Left kidney (tissue), 2 donors: Measurements from ENCODE around the gene OTUB2. TPM values are rescaled to one million over a fixed set of nuclear protein-coding genes. Genes with fewer than 3 reads are reported as not detected.

Source experiments
- DNase-seq: peaks from one replicate; pipeline ENCODE4 v3.0.0-alpha.2; 2013
- polyA plus RNA-seq: library from polyadenylated mRNA; unstranded; fragments of 120-200 nt; gene quantifications from one replicate; pipeline ENCODE4 v1.2.1, GENCODE V29; 2013; ENCODE audit not compliant: insufficient read length

Gene OTUB2
- polyA plus RNA-seq, 1 donor: 5.9 TPM

- DNase-seq: no peak
Measured at GRCh38 chr14:93996130-93996695, 29.9 kb upstream of the OTUB2 start.

- no peak for DNase-seq
Measured at GRCh38 chr14:93997082-93997481, 29.1 kb upstream of the OTUB2 start, which contains the start of gene CCDC197. TSS of gene CCDC197 (plus strand) at chr14:93997301. CDS start at chr14:93998132, 831 bp downstream.

DNA sequence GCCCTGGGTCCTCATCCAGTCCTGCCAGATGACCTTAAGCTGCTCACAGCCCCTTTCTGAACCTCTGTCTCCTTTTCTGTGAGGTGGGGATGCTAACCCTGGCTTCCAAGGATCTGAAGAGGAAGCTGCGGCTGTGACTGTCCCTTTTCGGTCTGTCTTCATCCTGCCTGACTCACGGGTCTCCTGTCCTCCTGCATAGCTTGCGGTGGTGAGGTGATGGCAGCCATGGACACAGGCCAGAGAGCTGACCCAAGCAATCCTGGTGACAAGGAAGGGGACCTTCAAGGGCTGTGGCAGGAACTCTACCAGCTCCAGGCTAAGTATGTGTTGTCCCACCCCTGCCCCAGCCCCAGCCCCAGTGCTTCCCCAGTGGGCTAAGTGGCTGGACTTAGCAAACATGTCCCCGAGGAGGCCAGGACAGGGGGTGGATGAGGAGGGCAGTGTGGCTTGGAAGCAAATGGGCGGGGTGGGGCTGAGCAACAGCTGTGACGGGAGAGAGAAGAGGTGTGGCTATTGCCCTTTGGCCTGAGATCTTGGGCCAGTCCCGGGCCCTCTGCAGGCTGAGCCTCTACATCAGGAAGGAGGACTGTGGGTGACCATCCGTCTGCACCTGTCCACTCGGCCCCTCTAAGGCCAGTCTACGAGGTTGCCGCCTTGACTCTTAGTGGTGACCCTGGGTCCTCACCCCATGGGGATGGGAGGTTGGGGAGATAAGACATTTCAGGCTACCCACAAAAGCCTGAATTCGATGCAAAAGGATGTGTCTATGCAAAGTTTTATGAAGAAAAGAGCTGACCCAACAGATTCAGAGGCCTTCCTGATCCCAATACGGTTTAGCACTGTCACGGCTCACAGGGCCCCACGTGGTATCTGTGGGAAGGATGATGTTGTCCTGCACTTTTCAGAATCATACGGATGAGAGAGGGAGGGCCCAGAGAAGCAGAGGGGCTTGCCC lies 27.9 kb upstream of the OTUB2 start:
- DNase-seq: no peak

- no peak for DNase-seq
Measured at GRCh38 chr14:93998871-93999403, 27.2 kb upstream of the OTUB2 start.

DNA sequence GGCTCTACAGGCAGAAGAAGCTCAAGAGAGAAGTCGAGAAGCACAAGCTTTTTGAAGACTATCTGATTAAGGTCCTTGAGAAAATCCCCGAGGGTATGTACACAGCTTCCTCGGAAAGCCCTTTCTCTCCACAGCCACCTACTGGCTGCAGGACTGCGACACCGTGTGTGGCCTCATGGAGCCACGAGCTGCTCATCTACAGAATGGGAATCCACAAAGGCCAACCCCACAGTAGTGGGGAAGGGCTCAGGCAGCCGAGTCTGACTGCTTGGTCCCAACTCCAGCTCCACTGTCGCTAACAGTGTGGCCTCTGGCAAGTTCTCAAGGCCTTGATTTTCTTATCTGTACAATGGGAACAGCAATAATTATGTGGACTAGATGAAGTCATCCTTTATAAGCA lies 26.6 kb upstream of the OTUB2 start:
- DNase-seq: no peak

DNA sequence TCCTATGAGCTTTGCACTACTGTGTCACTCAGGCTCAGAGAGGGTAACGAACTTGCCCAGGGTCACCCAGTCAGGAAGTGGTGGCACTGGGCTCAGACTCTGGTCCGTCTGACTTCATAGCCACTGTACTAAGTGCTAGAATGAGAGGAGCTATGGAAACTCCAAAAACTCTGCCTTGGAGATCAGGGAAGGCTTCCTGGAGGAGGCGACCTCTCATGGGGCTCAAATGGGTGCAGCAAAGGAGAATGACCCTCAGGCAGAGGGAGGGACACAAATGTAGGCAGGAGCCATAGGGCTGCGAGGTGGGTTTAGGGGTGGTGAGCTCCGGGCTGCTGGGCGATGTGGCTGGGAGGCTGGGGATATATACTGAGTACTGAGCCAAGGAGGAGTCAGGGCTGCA lies 25.9 kb upstream of the OTUB2 start:
- DNase-seq: no peak

GRCh38 chr14:94001016-94001415 lies 25.1 kb upstream of the OTUB2 start:
- no peak for DNase-seq

DNA sequence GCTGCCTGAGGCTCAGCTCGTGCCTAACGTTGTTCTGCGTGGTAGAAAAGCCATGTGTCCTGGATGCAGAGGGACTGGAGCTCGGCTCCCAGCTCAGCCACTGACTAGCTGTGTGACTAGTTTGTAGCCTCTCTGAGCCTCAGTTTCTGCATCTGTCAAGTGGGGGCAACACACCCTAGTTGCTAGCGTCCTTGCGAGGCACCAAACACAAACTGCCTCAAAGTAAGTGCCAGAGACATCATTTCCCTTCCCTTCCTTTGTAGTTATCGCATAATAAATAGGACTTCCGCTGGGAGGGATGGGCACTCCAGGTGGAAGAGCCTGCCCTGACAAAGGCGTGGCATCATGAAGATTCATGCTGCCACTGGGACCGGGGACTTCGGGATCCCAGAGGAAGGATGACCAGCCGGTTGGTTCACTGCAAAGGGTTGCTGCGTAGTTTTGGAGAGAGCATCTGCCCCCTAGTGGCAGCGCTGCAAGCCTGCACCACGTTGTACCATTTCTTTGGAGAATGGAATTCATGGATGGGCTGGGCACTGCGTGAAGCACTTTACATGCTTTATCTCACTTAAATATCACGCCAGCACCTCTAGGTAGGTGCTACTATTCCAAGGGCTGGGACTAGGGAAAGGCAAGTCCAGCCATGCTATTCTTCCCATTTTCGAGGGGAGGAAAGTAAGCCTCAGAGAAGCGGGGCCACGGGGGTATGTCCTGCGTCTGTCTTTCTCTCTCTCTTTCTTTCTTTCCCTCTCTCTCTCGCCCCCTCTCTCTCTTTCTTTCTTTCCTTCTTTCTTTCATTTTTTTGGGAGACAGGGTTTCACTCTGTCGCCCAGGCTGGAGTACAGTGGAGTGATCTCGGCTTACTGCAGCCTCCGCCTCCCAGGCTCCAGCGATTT lies 24.4 kb upstream of the OTUB2 start:
- no peak for DNase-seq

- DNase-seq: no peak
Measured at GRCh38 chr14:94003397-94003796, 22.7 kb upstream of the OTUB2 start.

DNA sequence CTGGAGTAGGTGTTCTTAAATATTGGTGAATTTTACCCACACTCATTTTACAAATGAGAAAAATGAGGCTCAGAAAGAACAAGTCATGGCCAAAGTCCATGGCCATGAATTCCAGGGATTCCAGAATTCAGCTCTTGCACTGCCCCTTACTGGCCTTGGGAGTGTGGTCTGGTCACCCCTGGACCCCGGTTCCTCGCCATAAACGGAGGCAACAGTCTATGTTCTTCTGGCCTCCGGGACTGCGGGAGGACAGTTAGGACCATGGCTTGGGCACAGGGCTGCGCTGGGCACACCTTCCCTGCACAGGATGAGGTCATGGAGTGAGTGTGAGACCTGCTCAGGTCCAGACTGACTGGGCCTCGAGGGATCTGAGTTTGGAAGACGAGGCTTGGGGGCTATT lies 22.1 kb upstream of the OTUB2 start:
- no peak for DNase-seq

DNA sequence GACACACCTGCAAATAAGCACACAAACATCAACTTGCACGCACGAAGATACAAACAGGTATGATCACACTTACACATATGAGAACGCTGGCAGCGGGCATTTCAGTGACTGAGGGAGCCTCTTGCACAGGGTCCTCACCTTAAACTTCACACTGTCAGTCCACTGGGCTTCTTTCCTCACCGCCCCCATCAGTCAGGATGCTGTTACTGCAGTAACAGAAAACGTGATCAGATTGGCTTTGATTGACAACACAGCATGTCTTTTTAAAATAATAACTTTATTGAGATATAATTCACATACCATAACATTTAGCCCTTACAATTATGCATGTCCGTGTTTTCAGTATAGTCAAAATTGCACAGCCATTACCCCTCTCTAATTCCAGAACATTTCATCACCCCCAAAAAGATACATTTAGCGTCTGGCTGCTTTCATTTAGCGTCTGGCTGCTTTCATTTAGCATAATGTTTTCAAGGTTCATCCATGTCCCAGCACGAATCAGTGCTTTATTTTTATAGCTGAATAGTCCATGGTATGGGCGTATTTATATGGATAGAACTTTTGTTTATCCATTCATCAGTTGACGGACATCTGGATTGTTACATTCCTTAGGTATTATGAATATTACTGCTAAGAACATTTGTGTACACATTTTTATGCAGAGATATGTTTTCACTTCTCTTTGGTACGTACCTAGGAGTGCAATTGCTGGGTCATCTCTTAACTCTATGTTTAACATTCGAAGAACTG lies 20.6 kb upstream of the OTUB2 start:
- DNase-seq: no peak

- DNase-seq: no peak
Measured at GRCh38 chr14:94008234-94008633, 17.9 kb upstream of the OTUB2 start.

DNA sequence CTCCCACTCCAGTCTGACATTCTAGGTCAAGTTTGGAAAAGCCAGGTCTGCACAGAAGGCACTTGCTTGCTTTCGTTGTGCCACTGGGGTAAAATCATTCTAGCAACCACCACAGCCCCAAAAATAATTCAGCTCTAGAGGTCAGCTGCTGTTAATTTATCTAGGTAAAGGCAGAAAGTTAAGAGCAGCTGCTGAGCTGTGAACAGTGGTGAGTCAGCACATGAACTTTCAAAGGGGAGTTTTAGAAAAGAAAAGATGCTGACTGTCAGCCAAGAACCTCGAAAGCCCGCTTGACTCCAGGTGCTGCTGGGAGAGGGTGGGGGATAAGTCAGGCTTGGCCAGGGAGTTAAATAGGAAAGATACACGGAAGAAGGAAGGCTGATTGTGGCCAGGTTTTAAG lies 16.4 kb upstream of the OTUB2 start:
- DNase-seq: no peak

GRCh38 chr14:94010625-94011024 lies 15.5 kb upstream of the OTUB2 start:
- DNase-seq: no peak

GRCh38 chr14:94011795-94012194 lies 14.3 kb upstream of the OTUB2 start:
- DNase-seq: no peak

DNA sequence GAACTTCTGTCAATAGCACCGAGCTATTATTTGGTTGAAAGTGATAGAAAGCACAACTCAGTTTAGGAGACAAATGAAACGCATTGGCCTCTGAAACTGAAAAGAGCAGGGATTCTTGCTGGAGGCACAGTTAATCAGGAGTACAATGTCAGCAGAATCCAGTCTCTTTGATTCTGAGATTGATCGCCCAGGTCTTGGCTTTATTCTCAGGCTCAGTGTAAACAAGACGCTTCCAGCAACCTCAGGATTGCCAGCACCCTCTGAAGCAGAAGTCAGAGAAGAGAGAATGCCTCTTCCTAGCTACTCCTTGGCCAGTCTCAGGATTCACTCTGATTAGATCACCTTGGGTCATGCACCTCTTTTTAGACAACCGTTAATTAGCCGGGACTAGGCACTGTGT lies 11.8 kb upstream of the OTUB2 start:
- DNase-seq: no peak

- DNase-seq: no peak
Measured at GRCh38 chr14:94015223-94015622, 10.9 kb upstream of the OTUB2 start.

DNA sequence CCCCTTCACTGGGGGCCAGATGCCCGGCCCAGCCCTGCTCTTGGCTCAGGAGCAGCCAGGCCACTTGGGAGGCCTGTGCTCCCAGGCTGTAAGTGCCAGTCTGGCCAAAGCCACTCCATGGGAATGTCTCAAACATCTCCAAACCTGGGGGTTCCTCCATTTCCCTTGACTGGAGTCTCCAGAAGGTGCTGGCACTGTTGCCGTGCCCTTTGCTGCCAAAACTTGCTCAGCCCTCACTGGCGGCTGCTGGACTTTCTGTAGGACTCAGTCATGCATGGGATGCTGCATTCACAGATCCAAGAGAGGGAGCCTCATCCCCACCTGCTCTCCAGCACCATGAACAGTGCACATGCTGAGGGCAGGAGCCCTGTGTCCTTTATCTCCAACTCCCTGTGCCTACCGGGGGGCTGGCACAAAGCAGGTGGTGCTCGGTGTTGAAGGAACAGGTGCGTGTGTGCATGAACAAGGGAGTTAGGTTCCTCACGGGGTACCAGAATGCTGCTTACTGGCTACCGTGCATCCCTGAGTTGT lies 9.6 kb upstream of the OTUB2 start:
- DNase-seq: no peak

DNA sequence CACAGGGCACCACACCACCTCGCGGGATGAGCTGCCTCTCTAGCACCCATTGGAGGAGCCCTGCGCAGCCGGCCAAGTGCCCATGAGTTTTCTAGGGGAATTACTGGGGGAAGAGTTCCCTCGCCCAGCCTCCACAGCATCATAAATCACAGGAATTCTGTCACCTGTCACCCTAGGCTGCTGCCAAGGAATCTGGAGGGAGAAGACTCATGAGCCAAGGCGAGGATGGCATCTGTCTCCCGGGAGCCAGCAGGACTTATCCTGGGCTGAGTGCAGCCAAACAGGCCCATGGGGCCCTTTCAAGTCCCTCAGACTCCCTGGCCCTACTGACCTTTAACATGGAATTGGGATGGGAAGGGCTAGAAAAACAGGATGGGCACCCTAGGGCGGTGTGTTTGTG lies 7.8 kb upstream of the OTUB2 start:
- no peak for DNase-seq

DNA sequence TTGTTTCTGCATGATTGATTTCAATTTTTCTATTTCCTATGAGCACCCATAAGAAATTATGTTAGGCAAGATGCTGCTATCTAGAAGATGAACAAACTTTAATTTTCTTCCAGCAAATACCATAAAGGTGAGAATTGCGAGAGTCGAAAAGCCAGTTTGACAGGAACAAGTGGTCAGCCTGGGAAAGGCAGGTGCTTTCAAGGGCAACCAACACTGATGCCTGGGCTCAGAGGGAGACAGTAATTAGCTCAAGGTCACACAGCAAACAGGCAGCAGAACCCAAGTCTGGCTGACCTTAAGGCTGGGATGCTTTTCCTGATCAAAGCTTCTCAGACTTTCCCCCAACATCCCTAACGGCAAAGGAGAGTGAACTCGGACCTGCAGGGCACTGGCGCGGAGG lies 6.8 kb upstream of the OTUB2 start:
- no peak for DNase-seq

DNA sequence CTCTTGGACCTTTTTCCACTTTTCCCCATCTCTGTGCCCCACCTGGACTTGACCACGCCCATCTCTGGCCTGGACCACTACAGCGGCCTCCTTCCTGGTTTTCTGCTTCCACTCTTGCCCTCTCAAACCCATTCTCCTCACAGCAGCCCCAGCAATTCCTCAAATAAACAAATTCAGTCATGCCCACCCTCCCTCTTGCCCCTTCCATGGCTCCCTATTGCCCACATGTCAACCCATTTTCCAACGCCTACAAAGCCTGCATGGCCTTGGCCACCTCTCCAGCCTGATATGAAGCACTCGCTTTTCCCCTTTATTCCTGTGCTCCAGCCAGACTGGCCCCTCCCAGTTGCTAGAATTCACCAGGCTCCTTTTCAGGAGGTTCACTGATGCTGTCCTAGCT lies 5.9 kb upstream of the OTUB2 start:
- no peak for DNase-seq
